ENCODE results near the gene COMMD7. TPM values are rescaled to one million over a fixed set of nuclear protein-coding genes. Genes with fewer than 3 reads are reported as not detected.
A peak's percentile ranks its signal among the peaks of the same experiment; 100 is the strongest.

Gene COMMD7
- total and polyA plus RNA-seq, 9 of the 15 experiments (the other 6 are each of a cell fraction or from before 2014, with no cell fraction given), result 11.9 to 69.1 (median 34.7) TPM

GRCh38 chr20:32752458-32753250 is 9.4 kb upstream of the COMMD7 start (continued):
- TF ChIP-seq ASH1L (IDR thresholded peaks at IDR 0.05; ENCODE audit: borderline replicate concordance, low read depth, partially characterized antibody) (peak; percentile 62), ATF2 (CRISPR knock-in tag; IDR thresholded peaks at IDR 0.05) (no peak), SMAD1 (IDR thresholded peaks at IDR 0.05; ENCODE audit: low read depth, low read length, partially characterized antibody) (peak; percentile 96), ILF3 (IDR thresholded peaks at IDR 0.05; ENCODE audit: borderline replicate concordance) (0 out of 2 replicates have a peak, but pooled peaks have one; percentile 44), USF2 (CRISPR knock-in tag; IDR thresholded peaks at IDR 0.05) (no peak), ZNF280B (CRISPR knock-in tag; IDR thresholded peaks at IDR 0.05) (no peak), ZNF274 (IDR thresholded peaks at IDR 0.05; ENCODE audit: borderline replicate concordance, low read depth, low read length) (peak; percentile 43; the same call in 1 of the 2 replicates), BCOR (IDR thresholded peaks at IDR 0.05) (peak; percentile 92), PTTG1 (tag; IDR thresholded peaks at IDR 0.05; ENCODE audit: low read depth) (no peak), BHLHE40 (IDR thresholded peaks at IDR 0.05; ENCODE audit: low read length) (peak; percentile 70), ZBTB2 (IDR thresholded peaks at IDR 0.05) (peak; percentile 75; the same call in 1 of the 2 replicates), JUN (IDR thresholded peaks at IDR 0.05; ENCODE audit: borderline replicate concordance, low read depth, low read length) (peak; percentile 72), JUN (CRISPR knock-in tag; IDR thresholded peaks at IDR 0.05; ENCODE audit: borderline replicate concordance) (peak; percentile 61; the same call in 1 of the 2 replicates), CCAR2 (IDR thresholded peaks at IDR 0.05; ENCODE audit: low read depth, low read length) (no peak), ZNF232 (CRISPR knock-in tag; IDR thresholded peaks at IDR 0.05) (no peak), POU5F1 (IDR thresholded peaks at IDR 0.05; ENCODE audit: borderline replicate concordance, low read depth, low read length, partially characterized antibody) (no peak), MED1 (CRISPR knock-in tag; IDR thresholded peaks at IDR 0.05; ENCODE audit: borderline replicate concordance) (no peak), ARID3A (IDR thresholded peaks at IDR 0.05; ENCODE audit: borderline replicate concordance, low read depth, low read length) (peak; percentile 49; the same call in 1 of the 2 replicates), MTA2 (IDR thresholded peaks at IDR 0.05; ENCODE audit: low read depth) (peak; percentile 97), ZNF197 (CRISPR knock-in tag; IDR thresholded peaks at IDR 0.05; ENCODE audit: low read depth) (peak; percentile 81; the same call in 1 of the 2 replicates), U2AF2 (optimal IDR thresholded peaks at IDR 0.05; ENCODE audit: low read depth, low read length) (no peak)
